ENCODE results near the gene BUD23.

DNA sequence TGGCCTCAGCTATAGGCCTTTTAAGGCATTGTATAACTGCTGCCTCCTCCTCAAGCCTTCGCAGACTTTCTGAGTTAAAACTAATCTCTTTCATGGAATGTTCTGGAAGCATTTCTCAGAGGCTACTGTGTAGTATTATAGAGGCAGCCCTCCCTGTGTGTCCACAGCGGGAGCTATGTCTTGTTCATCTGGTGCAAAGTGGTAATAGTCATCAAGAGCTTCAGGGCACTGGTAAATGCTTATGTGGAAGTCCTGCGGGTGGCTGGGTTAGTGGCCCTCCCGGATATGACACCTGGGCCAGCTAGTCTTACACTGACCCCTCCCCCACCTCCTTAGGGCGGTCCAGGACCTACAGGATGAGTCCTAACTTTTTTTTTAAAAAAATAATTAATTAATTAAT lies 57.4 kb downstream of the BUD23 start:
- no peak for TF ChIP-seq POLR2A (IDR thresholded peaks at IDR 0.05)
- TF ChIP-seq POLR2AphosphoS5 (IDR thresholded peaks at IDR 0.05): no peak
- TF ChIP-seq, protein P1, sequence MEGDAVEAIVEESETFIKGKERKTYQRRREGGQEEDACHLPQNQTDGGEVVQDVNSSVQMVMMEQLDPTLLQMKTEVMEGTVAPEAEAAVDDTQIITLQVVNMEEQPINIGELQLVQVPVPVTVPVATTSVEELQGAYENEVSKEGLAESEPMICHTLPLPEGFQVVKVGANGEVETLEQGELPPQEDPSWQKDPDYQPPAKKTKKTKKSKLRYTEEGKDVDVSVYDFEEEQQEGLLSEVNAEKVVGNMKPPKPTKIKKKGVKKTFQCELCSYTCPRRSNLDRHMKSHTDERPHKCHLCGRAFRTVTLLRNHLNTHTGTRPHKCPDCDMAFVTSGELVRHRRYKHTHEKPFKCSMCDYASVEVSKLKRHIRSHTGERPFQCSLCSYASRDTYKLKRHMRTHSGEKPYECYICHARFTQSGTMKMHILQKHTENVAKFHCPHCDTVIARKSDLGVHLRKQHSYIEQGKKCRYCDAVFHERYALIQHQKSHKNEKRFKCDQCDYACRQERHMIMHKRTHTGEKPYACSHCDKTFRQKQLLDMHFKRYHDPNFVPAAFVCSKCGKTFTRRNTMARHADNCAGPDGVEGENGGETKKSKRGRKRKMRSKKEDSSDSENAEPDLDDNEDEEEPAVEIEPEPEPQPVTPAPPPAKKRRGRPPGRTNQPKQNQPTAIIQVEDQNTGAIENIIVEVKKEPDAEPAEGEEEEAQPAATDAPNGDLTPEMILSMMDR (IDR thresholded peaks at IDR 0.05): no peak

Measured in upper lobe of left lung (tissue), 4 donors.